SK-N-SH treated with all-trans-retinoic acid at 6 μM for 48 hours (cell line): ENCODE measurements around the gene CEP131.

Experiments used
- ATAC-seq: fragments of 200-7000 bp; cut with Tn5 transposase; 3 replicates; pipeline ENCODE4 v1.9.1; 2020; ENCODE audit warnings: mild to moderate bottlenecking, moderate library complexity
- ARNTL ChIP-seq: fragments of 450-650 bp; formaldehyde crosslinking; IDR thresholded peaks from 2 replicates; pipeline ENCODE4 v1.5.0; 2020; ENCODE audit warnings: low read depth, mild to moderate bottlenecking, moderate library complexity, borderline replicate concordance
- BACH2 ChIP-seq: fragments of 250-450 bp; sonication (Bioruptor Pico); IDR thresholded peaks from 2 replicates; pipeline ENCODE4 v1.9.0; 2021; ENCODE audit warnings: mild to moderate bottlenecking, borderline replicate concordance
- CREB5 ChIP-seq: fragments of 250-450 bp; sonication (Bioruptor Pico); IDR thresholded peaks from 2 replicates; pipeline ENCODE4 v1.5.1; 2020; ENCODE audit warnings: low read depth, mild to moderate bottlenecking, moderate library complexity
- CSDC2 ChIP-seq: fragments of 250-450 bp; sonication (Bioruptor Pico); IDR thresholded peaks from 2 replicates; pipeline ENCODE4 v1.5.0; 2020; ENCODE audit warnings: mild to moderate bottlenecking, moderate library complexity
- CSRNP3 ChIP-seq: fragments of 250-450 bp; sonication (Bioruptor Pico); IDR thresholded peaks from 2 replicates; pipeline ENCODE4 v1.5.1; 2021; ENCODE audit warnings: mild to moderate bottlenecking, moderate library complexity
- ESRRG ChIP-seq: fragments of 250-450 bp; sonication (Bioruptor Pico); IDR thresholded peaks from 2 replicates; pipeline ENCODE4 v1.6.1; 2021; ENCODE audit warnings: mild to moderate bottlenecking
- GLIS3 ChIP-seq: fragments of 250-450 bp; sonication (Bioruptor Pico); IDR thresholded peaks from 2 replicates; pipeline ENCODE4 v1.5.0; 2020; ENCODE audit warnings: mild to moderate bottlenecking, moderate library complexity
- ISL1 ChIP-seq: fragments of 250-450 bp; sonication (Bioruptor Pico); IDR thresholded peaks from 2 replicates; pipeline ENCODE4 v2.1.2; 2022; ENCODE audit warnings: mild to moderate bottlenecking, moderate library complexity
- OSR1 ChIP-seq: fragments of 250-450 bp; sonication (Bioruptor Pico); IDR thresholded peaks from 2 replicates; pipeline ENCODE4 v1.8.0; 2022; ENCODE audit warnings: moderate library complexity, mild to moderate bottlenecking, inconsistent platforms
- PPARA ChIP-seq: fragments of 250-450 bp; sonication (Bioruptor Pico); IDR thresholded peaks from 2 replicates; pipeline ENCODE4 v1.5.0; 2020; ENCODE audit warnings: mild to moderate bottlenecking, borderline replicate concordance
- RARB ChIP-seq: fragments of 250-450 bp; sonication (Bioruptor Pico); IDR thresholded peaks from 2 replicates; pipeline ENCODE4 v1.8.0; 2021; ENCODE audit warnings: mild to moderate bottlenecking, moderate library complexity
- TCF4 ChIP-seq: fragments of 250-450 bp; sonication (Bioruptor Pico); IDR thresholded peaks from 2 replicates; pipeline ENCODE4 v1.8.0; 2021; ENCODE audit warnings: mild to moderate bottlenecking, moderate library complexity, borderline replicate concordance
- ZC3H10 ChIP-seq: fragments of 250-450 bp; sonication (Bioruptor Pico); IDR thresholded peaks from 2 replicates; pipeline ENCODE4 v1.5.1; 2021; ENCODE audit warnings: mild to moderate bottlenecking, moderate library complexity
- ZFP3 ChIP-seq: fragments of 250-450 bp; sonication (Bioruptor Pico); IDR thresholded peaks from 2 replicates; pipeline ENCODE4 v1.5.0; 2020; ENCODE audit warnings: mild to moderate bottlenecking, moderate library complexity
- ZNF565 ChIP-seq: fragments of 450-650 bp; formaldehyde crosslinking; conservative IDR thresholded peaks from 2 replicates; pipeline ENCODE4 v1.5.0; 2020; ENCODE audit warnings: low read depth, mild to moderate bottlenecking, moderate library complexity
- ZNF70 ChIP-seq: fragments of 450-650 bp; formaldehyde crosslinking; IDR thresholded peaks from 2 replicates; pipeline ENCODE4 v1.5.0; 2020; ENCODE audit warnings: mild to moderate bottlenecking, moderate library complexity
- ZNF8 ChIP-seq: fragments of 450-650 bp; formaldehyde crosslinking; IDR thresholded peaks from 2 replicates; pipeline ENCODE4 v1.5.0; 2020; ENCODE audit warnings: mild to moderate bottlenecking, moderate library complexity
- TF ChIP-seq, protein P1 (sequence below): fragments of 250-450 bp; sonication (Bioruptor Pico); IDR thresholded peaks from 2 replicates; pipeline ENCODE4 v1.8.0; 2021; ENCODE audit warnings: low read depth, mild to moderate bottlenecking, moderate library complexity, borderline replicate concordance
- TF ChIP-seq, protein P2 (sequence below): fragments of 250-450 bp; sonication (Bioruptor Pico); IDR thresholded peaks from 2 replicates; pipeline ENCODE4 v1.8.0; 2020; ENCODE audit warnings: mild to moderate bottlenecking, moderate library complexity, borderline replicate concordance
- TF ChIP-seq, protein P3 (sequence below): fragments of 250-450 bp; sonication (Bioruptor Pico); IDR thresholded peaks from 2 replicates; pipeline ENCODE4 v1.5.0; 2020; ENCODE audit warnings: mild to moderate bottlenecking, moderate library complexity

CEP131 gene

DNA sequence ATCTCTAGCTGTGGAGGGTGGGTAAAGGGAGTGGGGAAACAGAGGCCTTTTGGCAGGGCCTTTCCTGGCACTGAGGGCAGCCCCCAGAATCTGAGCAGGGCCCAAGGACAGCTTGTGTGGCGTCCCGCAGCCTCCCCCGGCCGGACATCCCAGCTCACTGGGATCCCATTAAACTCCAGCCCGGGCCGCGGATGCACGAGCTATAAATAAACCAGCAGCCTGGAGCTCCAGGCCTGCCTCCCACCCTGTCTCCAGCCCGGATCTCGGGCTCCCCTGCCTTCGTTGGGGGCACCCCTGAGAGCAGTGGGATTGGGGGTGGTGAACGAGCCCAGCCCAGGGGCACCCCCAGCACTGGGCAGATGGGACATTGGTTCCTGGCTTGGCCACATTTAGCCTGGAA lies 42.9 kb downstream of the CEP131 start:
- ATAC-seq, result no peak
- no peak for TF ChIP-seq ESRRG (CRISPR knock-in tag)

GRCh38 chr17:81179220-81179619 lies 43.5 kb downstream of the CEP131 start:
- no peak for TF ChIP-seq CSDC2 (CRISPR knock-in tag)
- no peak for TF ChIP-seq CREB5 (CRISPR knock-in tag)
- no peak for TF ChIP-seq TCF4 (CRISPR knock-in tag)
- no peak for TF ChIP-seq ZNF565
- TF ChIP-seq ZNF70 (CRISPR knock-in tag), result no peak
- no peak for TF ChIP-seq ESRRG (CRISPR knock-in tag)
- TF ChIP-seq, protein P1, sequence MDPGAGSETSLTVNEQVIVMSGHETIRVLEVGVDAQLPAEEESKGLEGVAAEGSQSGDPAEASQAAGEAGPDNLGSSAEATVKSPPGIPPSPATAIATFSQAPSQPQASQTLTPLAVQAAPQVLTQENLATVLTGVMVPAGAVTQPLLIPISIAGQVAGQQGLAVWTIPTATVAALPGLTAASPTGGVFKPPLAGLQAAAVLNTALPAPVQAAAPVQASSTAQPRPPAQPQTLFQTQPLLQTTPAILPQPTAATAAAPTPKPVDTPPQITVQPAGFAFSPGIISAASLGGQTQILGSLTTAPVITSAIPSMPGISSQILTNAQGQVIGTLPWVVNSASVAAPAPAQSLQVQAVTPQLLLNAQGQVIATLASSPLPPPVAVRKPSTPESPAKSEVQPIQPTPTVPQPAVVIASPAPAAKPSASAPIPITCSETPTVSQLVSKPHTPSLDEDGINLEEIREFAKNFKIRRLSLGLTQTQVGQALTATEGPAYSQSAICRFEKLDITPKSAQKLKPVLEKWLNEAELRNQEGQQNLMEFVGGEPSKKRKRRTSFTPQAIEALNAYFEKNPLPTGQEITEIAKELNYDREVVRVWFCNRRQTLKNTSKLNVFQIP (CRISPR knock-in tag), result no peak
- no peak for TF ChIP-seq ZC3H10 (CRISPR knock-in tag)
- no peak for TF ChIP-seq BACH2 (CRISPR knock-in tag)
- TF ChIP-seq, protein P2, sequence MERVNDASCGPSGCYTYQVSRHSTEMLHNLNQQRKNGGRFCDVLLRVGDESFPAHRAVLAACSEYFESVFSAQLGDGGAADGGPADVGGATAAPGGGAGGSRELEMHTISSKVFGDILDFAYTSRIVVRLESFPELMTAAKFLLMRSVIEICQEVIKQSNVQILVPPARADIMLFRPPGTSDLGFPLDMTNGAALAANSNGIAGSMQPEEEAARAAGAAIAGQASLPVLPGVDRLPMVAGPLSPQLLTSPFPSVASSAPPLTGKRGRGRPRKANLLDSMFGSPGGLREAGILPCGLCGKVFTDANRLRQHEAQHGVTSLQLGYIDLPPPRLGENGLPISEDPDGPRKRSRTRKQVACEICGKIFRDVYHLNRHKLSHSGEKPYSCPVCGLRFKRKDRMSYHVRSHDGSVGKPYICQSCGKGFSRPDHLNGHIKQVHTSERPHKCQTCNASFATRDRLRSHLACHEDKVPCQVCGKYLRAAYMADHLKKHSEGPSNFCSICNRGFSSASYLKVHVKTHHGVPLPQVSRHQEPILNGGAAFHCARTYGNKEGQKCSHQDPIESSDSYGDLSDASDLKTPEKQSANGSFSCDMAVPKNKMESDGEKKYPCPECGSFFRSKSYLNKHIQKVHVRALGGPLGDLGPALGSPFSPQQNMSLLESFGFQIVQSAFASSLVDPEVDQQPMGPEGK, result no peak
- TF ChIP-seq CSRNP3 (CRISPR knock-in tag), result no peak
- no peak for TF ChIP-seq ZNF8 (CRISPR knock-in tag)
- no peak for TF ChIP-seq GLIS3 (CRISPR knock-in tag)
- TF ChIP-seq ISL1 (CRISPR knock-in tag), result no peak
- no peak for TF ChIP-seq ZFP3 (CRISPR knock-in tag)
- no peak for TF ChIP-seq OSR1
- no peak for TF ChIP-seq RARB (CRISPR knock-in tag)
- ATAC-seq, result no peak

DNA sequence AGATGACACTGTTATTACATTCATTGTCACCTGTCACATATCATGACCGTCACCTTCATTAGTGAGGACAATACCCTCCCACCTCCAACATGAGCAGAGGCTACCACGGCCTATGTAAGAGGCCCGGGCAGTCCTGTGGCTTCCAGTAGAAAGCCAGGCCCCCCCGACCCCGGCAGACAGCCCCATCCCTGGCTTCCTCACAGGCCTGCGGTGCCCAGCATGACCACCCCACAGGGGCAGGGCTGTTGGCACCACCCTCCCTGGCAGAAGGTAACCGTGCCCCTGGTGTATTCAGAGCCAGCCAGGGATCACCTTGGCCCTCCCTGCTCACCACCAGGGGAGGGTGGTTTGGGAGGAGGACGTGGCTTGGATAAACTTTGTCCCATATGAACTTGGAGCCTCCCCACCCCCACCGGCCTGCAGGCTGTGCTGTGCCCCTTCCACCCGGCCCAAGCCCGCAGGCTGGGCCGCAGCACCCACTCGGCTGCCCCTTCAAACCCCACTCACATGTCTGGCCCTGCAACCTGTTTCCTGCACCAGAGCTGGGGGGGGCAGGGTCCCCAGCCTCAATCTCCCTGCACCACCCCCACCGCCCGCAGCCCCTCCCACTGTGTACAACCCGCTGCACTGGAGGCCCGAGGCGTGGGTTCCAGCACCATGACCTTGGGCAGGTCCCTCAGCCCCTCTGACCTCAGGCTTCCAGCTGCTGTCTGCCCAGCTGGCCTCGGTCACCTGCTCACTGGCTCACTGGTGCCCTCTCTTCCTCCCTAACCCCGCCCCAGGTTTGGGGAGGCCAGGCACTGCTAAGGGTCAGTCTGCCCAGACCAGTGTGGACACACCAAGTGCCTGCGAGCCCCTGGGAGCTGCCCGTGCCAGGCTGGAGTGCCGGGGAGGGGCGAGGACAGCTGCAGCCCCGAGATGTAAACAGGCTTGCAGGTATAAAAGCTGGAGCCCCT lies 44.4 kb downstream of the CEP131 start:
- TF ChIP-seq ESRRG (CRISPR knock-in tag) (no peak), BACH2 (CRISPR knock-in tag) (no peak), GLIS3 (CRISPR knock-in tag) (no peak), CSRNP3 (CRISPR knock-in tag) (no peak), ZFP3 (CRISPR knock-in tag) (no peak), ARNTL (CRISPR knock-in tag) (no peak), OSR1 (no peak), TCF4 (CRISPR knock-in tag) (no peak), PPARA (CRISPR knock-in tag) (no peak)
- TF ChIP-seq, protein P3, sequence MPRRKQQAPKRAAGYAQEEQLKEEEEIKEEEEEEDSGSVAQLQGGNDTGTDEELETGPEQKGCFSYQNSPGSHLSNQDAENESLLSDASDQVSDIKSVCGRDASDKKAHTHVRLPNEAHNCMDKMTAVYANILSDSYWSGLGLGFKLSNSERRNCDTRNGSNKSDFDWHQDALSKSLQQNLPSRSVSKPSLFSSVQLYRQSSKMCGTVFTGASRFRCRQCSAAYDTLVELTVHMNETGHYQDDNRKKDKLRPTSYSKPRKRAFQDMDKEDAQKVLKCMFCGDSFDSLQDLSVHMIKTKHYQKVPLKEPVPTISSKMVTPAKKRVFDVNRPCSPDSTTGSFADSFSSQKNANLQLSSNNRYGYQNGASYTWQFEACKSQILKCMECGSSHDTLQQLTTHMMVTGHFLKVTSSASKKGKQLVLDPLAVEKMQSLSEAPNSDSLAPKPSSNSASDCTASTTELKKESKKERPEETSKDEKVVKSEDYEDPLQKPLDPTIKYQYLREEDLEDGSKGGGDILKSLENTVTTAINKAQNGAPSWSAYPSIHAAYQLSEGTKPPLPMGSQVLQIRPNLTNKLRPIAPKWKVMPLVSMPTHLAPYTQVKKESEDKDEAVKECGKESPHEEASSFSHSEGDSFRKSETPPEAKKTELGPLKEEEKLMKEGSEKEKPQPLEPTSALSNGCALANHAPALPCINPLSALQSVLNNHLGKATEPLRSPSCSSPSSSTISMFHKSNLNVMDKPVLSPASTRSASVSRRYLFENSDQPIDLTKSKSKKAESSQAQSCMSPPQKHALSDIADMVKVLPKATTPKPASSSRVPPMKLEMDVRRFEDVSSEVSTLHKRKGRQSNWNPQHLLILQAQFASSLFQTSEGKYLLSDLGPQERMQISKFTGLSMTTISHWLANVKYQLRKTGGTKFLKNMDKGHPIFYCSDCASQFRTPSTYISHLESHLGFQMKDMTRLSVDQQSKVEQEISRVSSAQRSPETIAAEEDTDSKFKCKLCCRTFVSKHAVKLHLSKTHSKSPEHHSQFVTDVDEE (CRISPR knock-in tag), result no peak
- TF ChIP-seq, protein P1 (CRISPR knock-in tag), result no peak
- TF ChIP-seq, protein P2, result no peak
- TF ChIP-seq, all 23 proteins: peak for 0
- ATAC-seq, result no peak
